Activated naive CD8-positive, alpha-beta T cell treated with anti-CD3 and anti-CD28 coated beads, Interleukin-2, amount 10 ng/mL, durations not matched to agents 7 days and 5 days (primary cell): ENCODE measurements around the gene GPR160. TPM values are rescaled to one million over a fixed set of nuclear protein-coding genes. Genes with fewer than 3 reads are reported as not detected.

ENCODE experiments used
- ATAC-seq: fragments of 150-1000 bp; cut with Tn5 transposase; one replicate; pipeline ENCODE4 v1.10.0; 2021; ENCODE audit warnings: low read depth, moderate library complexity
- POLR2A ChIA-PET: fragments of 350-600 bp; sonication (Branson Sonifier 250); formaldehyde crosslinking; loops from one replicate; lab custom pipeline; 2021; ENCODE audit warnings: antibody characterized with exemption; lab: Charles Lee
- DNase-seq: peaks from one replicate; pipeline ENCODE4 v3.0.0; 2021
- H3K27ac Mint-ChIP-seq: one replicate; pipeline ENCODE4 v1.8.0; 2022; ENCODE audit warnings: mild to moderate bottlenecking, mixed read lengths
- H3K27me3 Mint-ChIP-seq: one replicate; pipeline ENCODE4 v1.8.0; 2022; ENCODE audit warnings: mild to moderate bottlenecking, moderate library complexity, mixed read lengths
- H3K36me3 Mint-ChIP-seq: one replicate; pipeline ENCODE4 v1.8.0; 2021; ENCODE audit warnings: mild to moderate bottlenecking, mixed read lengths
- H3K4me1 Mint-ChIP-seq: one replicate; pipeline ENCODE4 v1.8.0; 2021; ENCODE audit warnings: mixed read lengths
- H3K4me3 Mint-ChIP-seq: one replicate; pipeline ENCODE4 v1.8.0; 2022; ENCODE audit warnings: mild to moderate bottlenecking, moderate library complexity, mixed read lengths
- H3K9me3 Mint-ChIP-seq: one replicate; pipeline ENCODE4 v1.8.0; 2021; ENCODE audit warnings: mixed read lengths
- total RNA-seq, 2 experiments: library from RNA; stranded (reverse); gene quantifications; one replicate each; pipeline ENCODE4 v1.2.3, GENCODE V29; 2021

GPR160 gene
- total RNA-seq, 2 experiments from 2014 or later, result 9.7 to 10.5 TPM

DNA sequence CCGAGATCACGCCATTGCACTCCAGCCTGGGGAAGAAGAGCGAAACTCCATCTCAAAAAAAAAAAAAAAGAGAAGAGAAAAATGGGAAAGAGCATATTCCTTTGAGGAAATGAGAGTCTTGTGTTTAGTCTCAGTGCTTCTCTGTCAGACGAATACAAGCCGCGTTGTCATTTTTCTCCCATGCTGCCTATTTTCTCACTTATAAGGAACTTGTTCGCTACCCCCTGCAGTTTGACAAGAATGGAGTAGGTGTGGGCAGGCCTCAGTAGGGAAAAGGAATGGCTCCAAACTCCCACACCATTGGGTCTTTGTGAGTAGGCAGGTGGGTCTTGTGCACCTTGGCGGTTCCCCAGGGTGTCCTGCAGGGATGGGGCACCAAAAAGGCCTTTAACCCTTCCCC lies 6.5 kb downstream of the GPR160 start:
- ATAC-seq (no peak), DNase-seq (no peak)
- Mint-ChIP-seq H3K27me3 (peaks cover 3% of the 10 kb centered on the region), H3K27ac (no peak overlapping the region), H3K4me3 (no peak overlapping the region), H3K9me3 (no peaks in the 10 kb centered on the region), H3K36me3 (peaks cover 2% of the 10 kb centered on the region), H3K4me1 (peaks cover 16% of the 10 kb centered on the region)
- POLR2A ChIA-PET, result no interaction called here

DNA sequence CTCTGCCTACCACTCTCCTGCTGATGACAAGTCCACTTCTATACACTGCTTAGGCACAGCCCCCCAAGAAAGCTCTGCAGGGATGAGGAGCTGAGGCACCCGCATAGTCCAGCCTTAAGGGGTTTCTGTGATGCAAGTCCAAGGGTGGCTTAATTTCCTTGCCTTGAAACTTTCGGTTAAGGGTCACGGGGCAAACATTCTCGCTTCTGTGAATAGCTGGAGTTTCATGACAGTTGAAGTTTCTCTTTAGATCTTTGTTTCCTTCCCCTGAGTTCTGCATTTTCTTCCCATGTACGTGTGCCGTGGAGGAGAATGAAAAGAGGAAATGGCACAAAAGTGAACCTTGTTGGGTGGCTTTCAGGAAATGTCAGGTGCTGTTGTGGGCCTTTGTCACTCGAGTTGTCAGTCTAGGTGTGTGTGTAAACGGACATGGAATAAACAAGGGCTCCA lies 7.0 kb downstream of the GPR160 start:
- Mint-ChIP-seq H3K9me3 (no peaks in the 10 kb centered on the region), H3K36me3 (peaks cover 2% of the 10 kb centered on the region), H3K4me3 (peak overlapping the region; percentile 30), H3K27ac (peak overlapping the region; percentile 40), H3K27me3 (no peaks in the 10 kb centered on the region), H3K4me1 (peaks cover 16% of the 10 kb centered on the region)
- DNase-seq, result no peak
- POLR2A ChIA-PET, result no interaction called here
- no peak for ATAC-seq

DNA sequence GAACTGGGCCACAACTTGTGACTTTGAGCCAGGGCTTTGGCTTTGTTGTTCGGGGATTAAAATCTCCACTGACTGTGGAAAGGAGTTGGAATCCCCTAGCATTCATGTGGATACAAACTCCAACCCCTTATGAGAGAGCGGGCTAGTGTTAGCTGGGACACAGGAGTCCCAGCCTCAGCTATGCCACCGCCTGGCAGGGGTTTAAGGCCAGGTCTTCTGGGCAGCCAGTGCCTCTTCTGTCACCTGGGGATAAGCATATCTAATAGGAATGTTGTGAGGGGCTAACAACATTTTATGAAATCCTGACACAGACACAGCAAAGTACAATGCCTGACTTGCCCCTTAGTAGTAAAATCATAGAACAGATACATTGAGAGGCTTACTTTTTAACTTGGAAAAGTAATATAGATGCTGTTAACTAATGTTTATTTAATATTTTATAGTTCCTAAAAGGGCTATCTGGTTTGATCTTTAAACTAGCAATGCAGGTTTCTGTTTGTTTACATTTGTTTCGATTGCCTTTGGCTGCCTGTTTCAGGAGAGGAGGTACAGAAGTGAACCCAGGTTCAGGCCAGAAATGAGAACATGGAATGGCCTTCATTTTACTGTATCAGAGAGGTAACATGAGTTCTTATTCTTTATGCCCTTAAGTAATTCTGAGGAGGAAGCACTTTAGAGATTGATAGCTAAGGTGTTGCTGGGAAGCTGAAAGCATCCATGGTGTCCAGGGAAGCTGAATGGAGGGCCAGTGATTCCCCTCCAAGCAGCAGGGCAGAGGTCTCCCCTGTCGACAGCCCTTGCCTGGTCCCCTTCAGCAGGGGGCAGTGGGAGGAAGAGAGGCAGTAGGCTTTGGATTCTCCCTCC lies 8.7 kb downstream of the GPR160 start:
- Mint-ChIP-seq H3K36me3 (peaks cover 2% of the 10 kb centered on the region), H3K4me1 (peaks cover 14% of the 10 kb centered on the region), H3K27me3 (no peaks in the 10 kb centered on the region), H3K4me3 (no peak overlapping the region), H3K27ac (peak overlapping the region; percentile 30), H3K9me3 (no peaks in the 10 kb centered on the region)
- POLR2A ChIA-PET, result no interaction called here
- ATAC-seq, result no peak
- no peak for DNase-seq

DNA sequence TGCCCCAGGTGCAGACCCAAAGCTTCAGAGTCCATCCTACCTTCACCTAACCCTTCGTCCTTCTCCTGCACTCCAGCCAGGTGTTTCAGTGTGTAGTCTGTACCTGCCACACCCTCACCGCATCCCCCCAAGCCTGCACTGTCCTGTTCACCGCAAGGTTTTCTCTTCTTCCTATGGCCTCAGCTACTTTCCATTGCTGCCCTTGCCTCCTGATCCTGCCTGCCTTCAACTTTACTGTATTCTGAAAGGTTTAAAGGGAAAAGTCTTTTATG lies 9.3 kb downstream of the GPR160 start:
- H3K4me3 Mint-ChIP-seq, result no peak overlapping the region
- POLR2A ChIA-PET, result no interaction called here
- H3K9me3 Mint-ChIP-seq, result no peaks in the 10 kb centered on the region
- H3K27ac Mint-ChIP-seq, result no peak overlapping the region
- H3K4me1 Mint-ChIP-seq, result peaks cover 14% of the 10 kb centered on the region
- no peak for ATAC-seq
- H3K36me3 Mint-ChIP-seq, result peaks cover 2% of the 10 kb centered on the region
- DNase-seq, result no peak
- H3K27me3 Mint-ChIP-seq, result no peaks in the 10 kb centered on the region

DNA sequence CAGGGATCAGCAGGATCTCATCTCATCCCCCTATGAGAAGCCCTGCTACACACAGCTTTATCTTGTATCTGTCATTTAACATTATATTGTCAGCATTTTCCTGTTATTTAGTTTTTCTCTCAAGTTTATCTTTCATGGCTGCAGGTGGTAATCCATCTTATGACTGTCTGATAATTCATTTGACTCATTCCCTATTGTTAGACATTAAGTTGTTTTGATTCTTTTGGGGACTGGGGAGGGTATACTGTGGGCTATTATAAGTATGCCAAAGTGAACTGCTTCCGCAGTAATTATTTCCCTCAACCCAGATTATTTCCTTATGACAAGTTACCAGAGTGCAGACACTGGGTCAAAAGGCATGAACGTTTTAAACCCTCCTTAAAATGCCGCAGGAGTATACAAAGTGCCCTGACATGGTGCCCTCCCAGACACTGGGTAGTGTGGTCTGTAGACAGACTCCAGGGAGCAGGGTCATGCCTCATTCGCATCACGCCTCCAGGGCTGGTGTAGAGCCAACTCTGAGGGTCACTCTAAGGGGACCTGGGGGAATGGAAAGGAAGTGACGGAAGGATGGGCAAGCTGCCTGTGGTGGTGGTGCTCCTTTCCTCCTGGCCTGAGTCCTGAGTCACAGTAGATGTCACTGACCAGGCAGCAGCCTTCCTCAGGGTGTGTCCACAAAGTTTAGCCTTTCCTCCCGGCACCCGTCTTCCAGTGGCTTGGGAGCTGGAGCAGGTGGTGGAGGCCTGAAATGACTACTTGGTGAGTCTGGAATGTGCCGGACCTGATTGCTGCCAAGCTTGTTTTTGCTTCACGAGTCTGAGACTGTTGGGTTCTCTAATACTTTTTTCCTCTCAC lies 11.6 kb downstream of the GPR160 start:
- H3K27me3 Mint-ChIP-seq, result no peaks in the 10 kb centered on the region
- H3K36me3 Mint-ChIP-seq, result peaks cover 4% of the 10 kb centered on the region
- H3K9me3 Mint-ChIP-seq, result no peaks in the 10 kb centered on the region
- no peak overlapping the region for H3K4me3 Mint-ChIP-seq
- ATAC-seq (no peak), DNase-seq (no peak)
- peaks cover 14% of the 10 kb centered on the region for H3K4me1 Mint-ChIP-seq
- POLR2A ChIA-PET, result no interaction called here
- H3K27ac Mint-ChIP-seq, result no peak overlapping the region

DNA sequence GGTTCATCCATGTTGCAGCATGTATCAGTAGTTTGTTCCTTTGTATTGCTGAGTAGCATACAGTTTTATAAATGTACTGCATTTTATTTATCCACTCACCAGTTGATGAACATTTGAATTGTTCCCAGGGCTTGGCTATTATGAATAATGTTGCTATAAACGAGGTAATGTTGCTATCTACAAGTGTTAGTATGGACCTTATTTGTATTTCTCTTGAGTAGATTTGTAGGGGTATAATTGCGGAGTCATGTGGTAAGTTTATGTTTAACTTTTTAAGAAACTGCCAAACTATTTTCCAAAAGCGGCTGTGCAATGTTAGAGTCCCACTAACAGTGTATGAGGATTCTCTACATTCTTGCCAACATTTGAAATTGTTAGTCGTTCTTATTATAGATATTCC lies 13.0 kb downstream of the GPR160 start:
- H3K4me3 Mint-ChIP-seq, result no peak overlapping the region
- peaks cover 17% of the 10 kb centered on the region for H3K4me1 Mint-ChIP-seq
- H3K36me3 Mint-ChIP-seq, result peaks cover 4% of the 10 kb centered on the region
- POLR2A ChIA-PET, result no interaction called here
- no peaks in the 10 kb centered on the region for H3K9me3 Mint-ChIP-seq
- no peak for DNase-seq
- no peak for ATAC-seq
- H3K27me3 Mint-ChIP-seq, result no peaks in the 10 kb centered on the region
- H3K27ac Mint-ChIP-seq, result no peak overlapping the region

DNA sequence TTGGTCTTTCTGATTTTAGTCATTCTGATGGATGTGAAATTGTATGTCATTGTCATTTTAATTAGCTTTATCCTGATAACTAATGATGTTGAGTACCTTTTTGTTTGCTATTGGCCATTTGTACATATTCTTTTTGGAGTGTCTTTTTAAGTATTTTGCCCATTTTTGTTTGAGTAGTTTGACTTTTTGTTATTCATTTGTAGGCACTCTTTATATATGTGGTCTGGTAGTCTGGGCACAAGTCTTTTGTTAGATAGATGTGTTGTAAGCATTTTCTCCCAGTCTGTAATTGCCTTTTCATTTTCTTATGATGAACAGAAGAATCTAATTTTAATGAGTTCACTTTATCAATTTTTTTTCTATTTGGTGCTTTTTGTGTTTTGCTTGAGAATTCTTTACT lies 14.6 kb downstream of the GPR160 start:
- Mint-ChIP-seq H3K27me3 (no peaks in the 10 kb centered on the region), H3K4me1 (peaks cover 21% of the 10 kb centered on the region), H3K4me3 (no peak overlapping the region), H3K9me3 (no peaks in the 10 kb centered on the region), H3K27ac (no peak overlapping the region), H3K36me3 (peaks cover 4% of the 10 kb centered on the region)
- no peak for ATAC-seq
- DNase-seq, result no peak
- POLR2A ChIA-PET, result no interaction called here

DNA sequence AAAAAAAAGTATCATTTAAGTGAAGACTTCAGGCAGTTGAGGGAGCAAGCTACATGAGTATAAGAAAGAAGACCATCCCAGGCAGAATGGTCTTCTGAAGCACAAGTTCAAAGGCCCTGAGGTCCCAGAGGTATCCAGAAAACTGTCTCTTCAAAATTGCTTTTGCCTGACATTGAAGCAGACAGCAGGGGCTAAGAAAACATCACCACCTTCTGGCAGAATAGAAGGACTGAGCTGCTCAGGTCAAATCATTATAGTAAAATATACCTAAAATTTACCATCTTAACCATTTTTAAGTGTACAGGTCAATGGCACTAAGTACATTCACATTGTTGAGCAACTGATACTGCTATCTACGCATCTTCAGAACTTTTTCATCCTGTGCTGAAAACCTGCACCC lies 16.4 kb downstream of the GPR160 start:
- no peak for ATAC-seq
- Mint-ChIP-seq H3K27me3 (no peaks in the 10 kb centered on the region), H3K36me3 (peaks cover 4% of the 10 kb centered on the region), H3K4me1 (peaks cover 31% of the 10 kb centered on the region), H3K9me3 (no peaks in the 10 kb centered on the region), H3K27ac (no peak overlapping the region), H3K4me3 (no peak overlapping the region)
- no peak for DNase-seq
- POLR2A ChIA-PET, result no interaction called here

DNA sequence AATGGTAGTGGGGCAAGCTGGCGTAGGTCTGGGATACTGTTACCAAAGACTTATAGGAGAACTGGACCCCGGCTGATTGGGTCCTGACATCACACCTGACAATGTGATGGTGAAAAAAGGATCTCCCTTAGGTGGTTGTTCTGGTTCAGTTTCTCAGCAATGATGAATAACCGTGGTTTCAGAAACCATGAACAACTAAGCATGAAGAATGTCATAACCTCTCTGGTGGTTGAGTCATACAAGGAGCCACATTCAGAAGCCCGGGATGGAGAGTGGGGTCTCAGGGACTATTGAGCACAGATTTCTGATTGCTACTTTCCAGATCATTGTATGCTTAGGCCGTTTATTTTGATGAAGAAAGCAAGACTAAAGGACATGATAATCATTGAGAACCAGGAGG lies 17.4 kb downstream of the GPR160 start:
- POLR2A ChIA-PET, result no interaction called here
- ATAC-seq (peak; percentile 58), DNase-seq (no peak)
- H3K4me3 Mint-ChIP-seq, result no peak overlapping the region
- peaks cover 4% of the 10 kb centered on the region for H3K36me3 Mint-ChIP-seq
- no peaks in the 10 kb centered on the region for H3K27me3 Mint-ChIP-seq
- no peaks in the 10 kb centered on the region for H3K9me3 Mint-ChIP-seq
- H3K27ac Mint-ChIP-seq, result no peak overlapping the region
- peaks cover 31% of the 10 kb centered on the region for H3K4me1 Mint-ChIP-seq

DNA sequence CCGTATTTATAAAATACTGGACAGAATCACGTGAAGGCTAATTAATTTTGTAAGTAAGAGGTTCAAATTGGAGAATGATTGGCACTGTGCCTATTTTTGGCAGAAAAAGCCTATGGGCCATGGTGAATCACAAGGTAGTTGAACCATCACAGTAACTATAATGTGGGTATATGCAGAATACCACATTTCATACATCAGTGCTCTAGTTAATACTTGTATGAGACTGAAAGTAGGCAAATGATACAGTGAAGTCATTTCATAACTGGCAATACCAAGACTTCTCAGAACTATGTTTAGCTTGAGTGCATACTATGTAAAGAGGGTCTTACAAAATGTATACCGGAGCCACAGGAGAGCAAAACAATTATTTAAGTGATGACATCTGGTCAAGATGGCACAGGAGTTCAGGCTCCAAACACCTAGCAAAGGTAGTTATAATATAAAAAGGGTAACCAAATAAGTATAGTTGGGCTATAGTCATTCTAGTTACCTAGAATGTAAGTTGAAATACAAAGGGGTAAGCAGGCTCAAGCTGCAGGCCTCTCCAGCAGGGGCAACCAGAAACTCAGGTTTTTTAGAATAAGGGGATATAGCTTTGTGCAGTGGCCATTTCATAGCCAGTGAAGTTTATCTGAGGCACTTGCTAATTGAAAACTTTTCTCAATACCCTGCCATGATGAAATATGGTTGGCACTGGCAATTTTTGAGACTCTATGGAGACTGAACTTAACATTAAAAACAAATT lies 19.1 kb downstream of the GPR160 start:
- POLR2A ChIA-PET, result interaction anchor here (1.5 kb wide), 1 partner anchor 293 kb away, joined by 3 read pairs; no protein-coding TSS in a partner anchor

DNA sequence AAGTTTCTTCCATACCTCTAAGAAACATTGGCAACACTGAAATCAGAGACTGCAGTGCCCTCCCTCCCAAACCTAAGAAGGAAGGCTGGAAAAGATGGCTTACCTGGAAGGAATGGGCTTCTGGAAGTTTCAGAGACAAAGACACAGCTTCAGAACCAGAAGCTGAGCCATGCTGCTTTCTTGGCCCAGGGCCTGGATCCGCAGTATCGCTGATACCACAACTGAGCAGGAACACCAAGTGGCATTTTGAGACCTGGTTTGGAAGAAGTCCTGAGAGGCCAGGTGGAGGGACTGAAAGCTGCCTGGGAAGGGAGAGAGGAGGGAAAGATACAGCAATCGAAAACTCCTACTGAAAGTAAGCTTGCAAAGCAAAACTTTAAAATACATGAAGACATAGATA lies 19.8 kb downstream of the GPR160 start:
- Mint-ChIP-seq H3K4me1 (peaks cover 31% of the 10 kb centered on the region), H3K4me3 (no peak overlapping the region), H3K27ac (no peak overlapping the region), H3K36me3 (peaks cover 3% of the 10 kb centered on the region), H3K27me3 (no peaks in the 10 kb centered on the region), H3K9me3 (no peaks in the 10 kb centered on the region)
- POLR2A ChIA-PET, result interaction anchor here (1.5 kb wide), 1 partner anchor 293 kb away, joined by 3 read pairs; no protein-coding TSS in a partner anchor
- ATAC-seq (no peak), DNase-seq (no peak)

More for the DNA sequence above, 19.1 kb downstream of the GPR160 start:
- no peak overlapping the region for H3K27ac Mint-ChIP-seq
- DNase-seq (no peak), ATAC-seq (peak; percentile 42)
- peaks cover 4% of the 10 kb centered on the region for H3K36me3 Mint-ChIP-seq
- no peak overlapping the region for H3K4me3 Mint-ChIP-seq
- no peaks in the 10 kb centered on the region for H3K27me3 Mint-ChIP-seq
- H3K9me3 Mint-ChIP-seq, result no peaks in the 10 kb centered on the region
- peaks cover 31% of the 10 kb centered on the region for H3K4me1 Mint-ChIP-seq

DNA sequence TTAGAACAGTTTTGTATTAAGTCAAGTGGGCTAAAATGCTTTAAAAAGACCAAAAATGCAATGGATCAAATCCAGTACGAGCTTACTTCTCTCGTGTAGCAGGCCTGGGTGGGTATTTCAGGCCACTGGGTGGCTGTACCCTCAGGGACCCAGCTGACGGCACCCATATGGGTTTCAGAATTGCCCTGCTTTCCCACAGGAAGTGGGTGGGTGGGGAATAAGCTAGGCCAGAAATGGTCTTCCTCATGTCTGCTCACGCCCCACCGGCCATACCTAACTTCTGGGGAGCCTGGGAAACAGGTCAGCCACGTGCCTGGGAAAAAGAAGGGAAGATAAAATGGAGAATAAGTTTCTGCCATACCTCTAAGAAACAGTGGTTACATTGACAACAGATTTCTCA lies 20.3 kb downstream of the GPR160 start:
- peaks cover 1% of the 10 kb centered on the region for H3K36me3 Mint-ChIP-seq
- H3K9me3 Mint-ChIP-seq, result no peaks in the 10 kb centered on the region
- H3K27ac Mint-ChIP-seq, result no peak overlapping the region
- DNase-seq (no peak), ATAC-seq (no peak)
- no peaks in the 10 kb centered on the region for H3K27me3 Mint-ChIP-seq
- H3K4me3 Mint-ChIP-seq, result no peak overlapping the region
- POLR2A ChIA-PET, result interaction anchor here (0.6 to 1.5 kb wide), 2 partner anchors 13 to 294 kb away, joined by 3 to 5 read pairs; no protein-coding TSS in a partner anchor
- peaks cover 31% of the 10 kb centered on the region for H3K4me1 Mint-ChIP-seq

DNA sequence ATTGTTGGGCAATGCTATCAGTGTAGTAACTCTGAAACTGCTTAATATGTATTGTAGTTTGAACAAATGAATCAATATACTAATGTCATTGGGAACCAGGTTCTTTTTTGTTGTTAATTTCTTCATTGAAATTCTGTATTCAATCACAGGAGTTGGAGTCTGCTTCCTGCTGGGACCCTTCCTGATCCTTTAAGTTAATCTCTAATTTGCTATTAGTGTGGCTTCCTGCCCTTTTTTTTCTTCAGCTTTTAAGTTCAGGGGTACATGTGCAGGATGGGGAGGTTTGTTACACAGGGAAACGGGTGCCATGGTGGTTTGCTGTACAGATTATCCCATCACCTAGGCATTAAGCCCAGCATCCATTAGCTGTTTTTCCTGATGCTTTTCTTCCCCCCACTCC lies 21.7 kb downstream of the GPR160 start:
- POLR2A ChIA-PET, result no interaction called here
- no peaks in the 10 kb centered on the region for H3K9me3 Mint-ChIP-seq
- peaks cover 31% of the 10 kb centered on the region for H3K4me1 Mint-ChIP-seq
- H3K27me3 Mint-ChIP-seq, result no peaks in the 10 kb centered on the region
- no peak overlapping the region for H3K4me3 Mint-ChIP-seq
- H3K27ac Mint-ChIP-seq, result no peak overlapping the region
- no peak for DNase-seq
- ATAC-seq, result no peak
- H3K36me3 Mint-ChIP-seq, result peaks cover 1% of the 10 kb centered on the region
